GM18499 (cell line): ENCODE measurements around the gene EVC2.

Source experiments
- ATAC-seq: cut with Tn5 transposase; IDR thresholded peaks from one replicate; pipeline ENCODE4 v1.9.1; 2021; ENCODE audit warnings: moderate number of reproducible peaks; ENCODE audit not compliant: insufficient read depth, unreplicated experiment

Gene EVC2

GRCh38 chr4:5526080-5526846, 182.1 kb downstream of the EVC2 start:
- ATAC-seq = no peak

DNA sequence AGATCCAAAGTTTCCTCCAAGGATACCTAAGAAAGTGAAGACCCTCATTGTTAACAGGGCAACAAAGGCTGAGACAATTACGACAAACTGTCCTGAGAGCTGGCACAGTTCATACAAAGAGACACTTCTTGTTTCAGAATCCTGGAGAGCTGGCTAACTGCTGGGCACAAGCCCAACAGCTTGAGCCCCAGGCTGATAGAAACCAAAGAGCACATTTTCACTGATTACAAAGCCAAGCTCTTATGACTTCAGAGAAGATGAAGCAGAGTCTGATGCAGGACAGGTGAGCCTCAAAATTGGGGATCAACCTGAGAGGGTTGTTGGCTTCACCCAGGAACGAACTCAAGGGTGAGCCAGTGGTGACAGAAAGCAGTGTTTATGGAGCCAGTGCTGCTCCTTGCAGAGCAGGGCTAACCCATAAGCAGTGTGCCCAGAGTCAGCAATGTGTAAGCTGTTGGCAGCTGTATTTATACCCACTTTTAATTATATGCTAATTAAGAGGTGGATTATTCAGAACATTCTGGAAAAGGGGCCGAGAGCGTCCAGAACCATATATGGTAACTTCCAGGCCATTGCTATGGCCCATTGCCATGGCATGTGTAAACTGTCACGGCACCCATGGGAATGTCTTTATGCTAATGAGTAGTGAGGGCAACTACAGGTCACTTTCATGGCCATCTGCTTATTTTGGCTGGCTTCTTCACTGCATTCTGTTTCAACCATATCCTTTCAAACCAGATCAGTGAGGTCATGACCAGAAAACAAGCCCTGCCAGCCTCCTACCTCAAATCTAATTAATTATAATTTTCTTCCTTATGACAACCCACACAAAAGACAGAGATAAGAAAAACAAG, 183.7 kb downstream of the EVC2 start:
- ATAC-seq = no peak

DNA sequence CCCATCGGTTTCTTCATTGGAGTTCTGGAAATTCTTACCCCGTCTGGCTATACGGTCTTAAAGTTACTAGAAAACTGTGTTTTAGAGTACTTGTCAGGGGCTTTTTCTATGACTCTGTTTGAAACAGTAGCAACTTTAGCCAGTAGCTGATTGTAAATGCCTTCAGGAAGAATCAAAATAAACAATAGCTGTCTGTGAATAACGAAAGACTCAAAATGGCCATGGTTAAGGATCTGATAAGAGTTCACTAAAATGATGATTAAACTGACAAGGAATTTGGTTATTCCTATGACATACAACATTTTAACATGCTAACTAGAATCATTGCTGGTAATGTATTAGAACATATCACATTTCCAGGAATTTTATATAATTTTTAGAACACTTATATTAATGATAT, 191.0 kb downstream of the EVC2 start:
- ATAC-seq = no peak

DNA sequence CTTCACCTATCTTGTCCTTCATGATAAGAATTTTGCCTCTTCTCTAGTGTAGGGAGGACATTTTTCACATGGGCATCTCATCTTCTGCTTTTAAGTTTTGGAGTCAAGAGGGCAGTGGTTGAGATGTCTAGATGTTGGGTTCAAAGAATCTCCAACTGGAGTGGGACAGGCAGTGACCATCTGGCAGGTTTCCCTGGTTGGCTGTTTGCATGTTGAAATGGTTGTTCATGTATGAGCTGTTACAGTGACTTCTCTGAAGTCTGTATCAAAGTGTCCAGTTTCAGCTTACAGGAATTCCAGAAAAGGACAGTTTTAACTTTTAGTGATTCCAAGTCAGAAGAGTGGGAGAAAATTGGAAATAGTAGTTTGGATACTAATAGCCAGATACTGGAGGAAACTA, 192.7 kb downstream of the EVC2 start:
- no peak for ATAC-seq
